Activated CD4-positive, alpha-beta T cell treated with anti-CD3 and anti-CD28 coated beads, Interleukin-2, amount 50 U/mL, for 24 hours (primary cell): ENCODE data around the gene ARHGAP40.
"Not testable (repeated sequence)": the region's sequence is repeated elsewhere in the genome, so short reads cannot be mapped to it uniquely, and the experiment has no call there.

Experiments used
- DNase-seq, 2 donors: peaks; one replicate each; pipeline ENCODE4 v3.0.0-alpha.2; 2020; ENCODE audit warnings: low read depth in 1 of 2, low spot score in 1 of 2

The ARHGAP40 gene

GRCh38 chr20:38588303-38588702 is 13.3 kb upstream of the ARHGAP40 start:
- DNase-seq = no peak

GRCh38 chr20:38589351-38589750 is 12.3 kb upstream of the ARHGAP40 start:
- no peak for DNase-seq

- DNase-seq = no peak
Observed at GRCh38 chr20:38589967-38590675, 11.5 kb upstream of the ARHGAP40 start.

- no peak for DNase-seq
Observed at GRCh38 chr20:38590676-38591473, 10.7 kb upstream of the ARHGAP40 start.

- DNase-seq = no peak
Observed at GRCh38 chr20:38591474-38592410, 9.9 kb upstream of the ARHGAP40 start.

GRCh38 chr20:38592411-38592790 is 9.2 kb upstream of the ARHGAP40 start:
- not testable (repeated sequence) for DNase-seq

GRCh38 chr20:38594281-38594680 is 7.3 kb upstream of the ARHGAP40 start:
- DNase-seq = not testable (repeated sequence)

GRCh38 chr20:38595886-38596285 is 5.7 kb upstream of the ARHGAP40 start:
- not testable (repeated sequence) for DNase-seq

- no peak for DNase-seq
Observed at GRCh38 chr20:38599410-38599882, 2.2 kb upstream of the ARHGAP40 start.

- DNase-seq = no peak
Observed at GRCh38 chr20:38600057-38600456, 1.6 kb upstream of the ARHGAP40 start.

- no peak for DNase-seq
Observed at GRCh38 chr20:38602185-38602581, 574 bp downstream of the ARHGAP40 start.

GRCh38 chr20:38603286-38603685 is 1.7 kb downstream of the ARHGAP40 start:
- no peak for DNase-seq

GRCh38 chr20:38604873-38605303 is 3.3 kb downstream of the ARHGAP40 start:
- DNase-seq = no peak

- DNase-seq = no peak
Observed at GRCh38 chr20:38607351-38607750, 5.7 kb downstream of the ARHGAP40 start.

GRCh38 chr20:38608188-38608587 is 6.6 kb downstream of the ARHGAP40 start:
- no peak for DNase-seq

GRCh38 chr20:38609815-38610214 is 8.2 kb downstream of the ARHGAP40 start:
- DNase-seq = no peak

- DNase-seq = no peak
Observed at GRCh38 chr20:38610521-38610920, 8.9 kb downstream of the ARHGAP40 start.

- no peak for DNase-seq
Observed at GRCh38 chr20:38612751-38613515, 11.3 kb downstream of the ARHGAP40 start.

GRCh38 chr20:38615283-38615682 is 13.7 kb downstream of the ARHGAP40 start:
- DNase-seq = no peak

GRCh38 chr20:38616457-38616856 is 14.8 kb downstream of the ARHGAP40 start:
- no peak for DNase-seq
